CD14-positive monocyte (primary cell): ENCODE data around the gene GASK1A. TPM values are rescaled to one million over a fixed set of nuclear protein-coding genes. Genes with fewer than 3 reads are reported as not detected.

Source experiments
- DNase-seq, 3 donors: peaks; one replicate each; pipeline ENCODE4 v3.0.0-alpha.2; 2011 to 2022
- H2AFZ ChIP-seq: 2 replicates; pipeline ENCODE4 v1.6.0; 2012; ENCODE audit warnings: mild to moderate bottlenecking, low read depth, low read length, inconsistent platforms; ENCODE audit not compliant: insufficient read depth, poor library complexity, severe bottlenecking
- H3K27ac ChIP-seq, 2 donors: 1 replicate in 1 of 2; 2 replicates in 1 of 2; pipeline ENCODE4 v1.5.1; 2012 to 2013; ENCODE audit warnings: low read length in 2 of 2, control low read depth in 1 of 2, inconsistent platforms in 1 of 2, low read depth in 1 of 2, mild to moderate bottlenecking in 1 of 2
- H3K27me3 ChIP-seq, 2 donors: one replicate each; pipeline versions ENCODE4 v1.6.0 to v1.6.1; 2011 to 2013; ENCODE audit warnings: low read length in 2 of 2; ENCODE audit not compliant: control insufficient read depth in 2 of 2, insufficient read depth in 2 of 2
- H3K36me3 ChIP-seq, 2 donors: replicated peaks in 1 of 2; 1 replicate in 1 of 2; 2 replicates in 1 of 2; pipeline versions ENCODE4 v1.5.1 to v1.6.1; 2012 to 2013; ENCODE audit warnings: low read length in 2 of 2, control low read depth in 1 of 2, inconsistent platforms in 1 of 2, mild to moderate bottlenecking in 1 of 2; ENCODE audit not compliant: insufficient read depth in 2 of 2, control insufficient read depth in 1 of 2
- H3K4me1 ChIP-seq, 2 donors: 1 replicate in 1 of 2; 2 replicates in 1 of 2; pipeline versions ENCODE4 v1.5.1 to v1.6.1; 2012 to 2013; ENCODE audit warnings: low read length in 2 of 2, control low read depth in 1 of 2, inconsistent platforms in 1 of 2, mild to moderate bottlenecking in 1 of 2, moderate library complexity in 1 of 2; ENCODE audit not compliant: insufficient read depth in 2 of 2, control insufficient read depth in 1 of 2
- H3K4me2 ChIP-seq: replicated peaks from 2 replicates; pipeline ENCODE3; 2012; ENCODE audit warnings: low read length, moderate library complexity, mild to moderate bottlenecking; ENCODE audit not compliant: poor library complexity, severe bottlenecking; ENCODE audit errors: extremely low read depth
- H3K4me3 ChIP-seq, 3 experiments: fragments of 200-600 bp in 1 of 3; sonication (generic) in 1 of 3; replicated peaks in 1 of 3; 1 replicate in 2 of 3; 2 replicates in 1 of 3; pipeline ENCODE4 v1.5.1; 2011 to 2013; ENCODE audit warnings: low read length in 3 of 3, mild to moderate bottlenecking in 3 of 3, control low read depth in 2 of 3, low read depth in 2 of 3, inconsistent platforms in 1 of 3, moderate library complexity in 1 of 3
- H3K79me2 ChIP-seq: 2 replicates; pipeline ENCODE4 v1.6.0; 2012; ENCODE audit warnings: mild to moderate bottlenecking, control low read depth, inconsistent platforms, low read length, moderate library complexity; ENCODE audit not compliant: insufficient read depth
- H3K9ac ChIP-seq: 2 replicates; pipeline ENCODE4 v1.6.0; 2017; ENCODE audit warnings: low read length, mild to moderate bottlenecking; ENCODE audit not compliant: insufficient read depth, poor library complexity, severe bottlenecking
- H3K9me3 ChIP-seq, 2 donors: replicated peaks in 1 of 2; 1 replicate in 1 of 2; 2 replicates in 1 of 2; pipeline versions ENCODE4 v1.5.1 to v1.6.1; 2012 to 2013; ENCODE audit warnings: low read length in 2 of 2, control low read depth in 1 of 2; ENCODE audit not compliant: control insufficient read depth in 1 of 2, insufficient read depth in 1 of 2
- H4K20me1 ChIP-seq: 2 replicates; pipeline ENCODE4 v1.6.0; 2012; ENCODE audit warnings: mild to moderate bottlenecking, low read length, control low read depth, moderate library complexity; ENCODE audit not compliant: insufficient read depth
- H3K27ac Mint-ChIP-seq, 7 donors: one replicate each; pipeline ENCODE4 v1.8.0; 2020; ENCODE audit warnings: mild to moderate bottlenecking in 7 of 7, mixed read lengths in 7 of 7, moderate library complexity in 6 of 7, inconsistent platforms in 2 of 7
- H3K27me3 Mint-ChIP-seq, 3 donors: one replicate each; pipeline ENCODE4 v1.8.0; 2021 to 2022; ENCODE audit warnings: low read depth in 3 of 3, mild to moderate bottlenecking in 3 of 3, mixed read lengths in 3 of 3, moderate library complexity in 3 of 3, inconsistent platforms in 1 of 3
- H3K36me3 Mint-ChIP-seq, 2 donors: one replicate each; pipeline ENCODE4 v1.8.0; 2020; ENCODE audit warnings: mixed read lengths in 2 of 2, inconsistent platforms in 1 of 2, mild to moderate bottlenecking in 1 of 2
- H3K4me1 Mint-ChIP-seq: one replicate; pipeline ENCODE4 v1.8.0; 2020; ENCODE audit warnings: mild to moderate bottlenecking, mixed read lengths
- H3K4me3 Mint-ChIP-seq, 2 donors: one replicate each; pipeline ENCODE4 v1.8.0; 2020; ENCODE audit warnings: mild to moderate bottlenecking in 2 of 2, mixed read lengths in 2 of 2, moderate library complexity in 1 of 2
- H3K9me3 Mint-ChIP-seq, 7 donors: one replicate each; pipeline ENCODE4 v1.8.0; 2020 to 2022; ENCODE audit warnings: mixed read lengths in 7 of 7, mild to moderate bottlenecking in 6 of 7, moderate library complexity in 6 of 7, inconsistent platforms in 2 of 7
- WGBS: methylation state at CpG from one replicate; pipeline ENCODE4 v1.1.5; 2013; ENCODE audit warnings: missing lambda C conversion rate; ENCODE audit not compliant: insufficient coverage; 5-methylcytosine and 5-hydroxymethylcytosine counted together
- intact Hi-C, 2 donors: fragments of 100-400 bp; cut with micrococcal nuclease; formaldehyde crosslinking; loops; one replicate each; pipeline versions ENCODE4 v1.15.0 to v1.15.1; 2023
- polyA plus RNA-seq, 3 donors: library from polyadenylated mRNA; depleted of rRNA in 1 of 3; unstranded in 2 of 3; stranded (reverse) in 1 of 3; fragments of 300-500 nt in 2 of 3; fragments of >200 nt in 1 of 3; fragmentation: Illumina TruSeq in 2 of 3; gene quantifications; 1 replicate in 2 of 3; 2 replicates in 1 of 3; pipeline ENCODE4 v1.2.3, GENCODE V29; 2012 to 2021
- TF ChIP-seq, protein P1 (sequence below): fragments of 200-600 bp; IDR thresholded peaks from one replicate; pipeline ENCODE4 v1.8.0; 2022; ENCODE audit warnings: antibody characterized with exemption, mild to moderate bottlenecking

Gene GASK1A
- polyA plus RNA-seq, 3 donors, result 0.13 TPM; not detected in 2

DNA sequence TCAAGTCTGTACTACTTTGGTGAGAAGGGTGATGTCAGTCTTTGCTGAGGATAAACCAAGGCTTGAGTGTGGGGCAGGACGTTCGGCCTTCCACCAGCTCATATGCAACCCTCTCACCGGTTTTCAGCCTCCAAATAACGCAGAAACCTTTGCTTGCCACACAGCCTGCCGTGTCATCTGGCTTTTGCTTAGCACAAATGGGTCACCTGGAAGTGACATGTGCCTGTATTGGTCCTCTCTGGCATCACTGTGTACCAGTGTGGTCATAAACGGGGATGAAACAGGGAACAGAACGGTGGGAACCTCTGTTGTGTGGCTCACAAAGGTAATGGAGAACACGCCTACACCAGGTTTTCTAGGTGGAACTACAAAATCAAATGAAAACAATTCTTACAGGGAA lies 119.7 kb downstream of the GASK1A start:
- Histone ChIP-seq H2AFZ (no peak overlapping the region), H3K9me3 (no peaks in the 10 kb centered on the region), H3K27ac (no peak overlapping the region), H3K4me3 (no peak overlapping the region), H3K36me3 (no peaks in the 10 kb centered on the region), H3K4me2 (no peak overlapping the region), H4K20me1 (no peaks in the 10 kb centered on the region), H3K4me1 (no peaks in the 10 kb centered on the region), H3K27me3 (no peaks in the 10 kb centered on the region), H3K79me2 (no peaks in the 10 kb centered on the region), H3K9ac (no peak overlapping the region)
- Mint-ChIP-seq H3K27me3 (peaks cover 0 to 4% (median 2%) of the 10 kb centered on the region in 3 donors), H3K36me3 (no peaks in the 10 kb centered on the region), H3K9me3 (no peaks in the 10 kb centered on the region), H3K27ac (no peak overlapping the region), H3K4me1 (no peaks in the 10 kb centered on the region), H3K4me3 (no peak overlapping the region)
- WGBS, result 98% methylated on average over 6 of the region's 8 CpGs
- intact Hi-C loops, result no loop called here
- TF ChIP-seq, protein P1, sequence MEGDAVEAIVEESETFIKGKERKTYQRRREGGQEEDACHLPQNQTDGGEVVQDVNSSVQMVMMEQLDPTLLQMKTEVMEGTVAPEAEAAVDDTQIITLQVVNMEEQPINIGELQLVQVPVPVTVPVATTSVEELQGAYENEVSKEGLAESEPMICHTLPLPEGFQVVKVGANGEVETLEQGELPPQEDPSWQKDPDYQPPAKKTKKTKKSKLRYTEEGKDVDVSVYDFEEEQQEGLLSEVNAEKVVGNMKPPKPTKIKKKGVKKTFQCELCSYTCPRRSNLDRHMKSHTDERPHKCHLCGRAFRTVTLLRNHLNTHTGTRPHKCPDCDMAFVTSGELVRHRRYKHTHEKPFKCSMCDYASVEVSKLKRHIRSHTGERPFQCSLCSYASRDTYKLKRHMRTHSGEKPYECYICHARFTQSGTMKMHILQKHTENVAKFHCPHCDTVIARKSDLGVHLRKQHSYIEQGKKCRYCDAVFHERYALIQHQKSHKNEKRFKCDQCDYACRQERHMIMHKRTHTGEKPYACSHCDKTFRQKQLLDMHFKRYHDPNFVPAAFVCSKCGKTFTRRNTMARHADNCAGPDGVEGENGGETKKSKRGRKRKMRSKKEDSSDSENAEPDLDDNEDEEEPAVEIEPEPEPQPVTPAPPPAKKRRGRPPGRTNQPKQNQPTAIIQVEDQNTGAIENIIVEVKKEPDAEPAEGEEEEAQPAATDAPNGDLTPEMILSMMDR, result no peak
- no peak for DNase-seq

DNA sequence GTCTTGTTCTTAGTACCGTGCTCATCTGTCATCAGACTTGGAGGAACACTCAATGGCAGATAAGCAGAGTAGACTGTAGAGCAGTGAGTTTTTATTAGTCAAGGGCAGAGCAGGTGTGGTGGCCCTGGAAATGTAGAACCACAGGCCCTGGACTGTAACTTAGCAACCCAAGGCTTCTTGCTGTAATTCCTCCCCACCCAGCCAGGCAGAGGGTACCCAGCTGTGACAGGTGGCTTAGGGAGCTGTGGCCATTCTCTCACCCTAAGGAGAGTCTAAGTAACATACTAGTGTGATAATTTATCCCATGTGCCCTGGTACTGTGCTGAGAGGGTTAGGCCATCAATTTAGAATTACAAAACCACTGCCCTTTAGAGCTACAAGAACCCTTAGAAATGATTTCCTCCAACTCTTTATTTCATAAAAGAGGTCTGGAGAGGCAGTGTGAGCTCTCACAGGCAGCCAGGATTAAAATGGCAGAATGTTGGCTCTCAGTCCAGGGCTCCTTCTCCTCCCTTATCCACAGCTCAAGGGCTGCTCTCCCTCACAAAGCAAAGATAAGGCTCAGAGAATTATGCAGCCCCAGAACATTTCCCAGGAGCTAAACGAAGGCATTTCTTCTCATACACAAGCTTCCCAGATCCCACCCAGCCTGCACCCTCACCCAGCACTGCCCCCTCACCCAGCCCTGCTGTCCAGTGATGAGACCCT lies 123.8 kb downstream of the GASK1A start:
- Histone ChIP-seq H3K9ac (no peak overlapping the region), H4K20me1 (no peaks in the 10 kb centered on the region), H3K27ac (no peak overlapping the region), H3K4me2 (no peak overlapping the region), H2AFZ (no peak overlapping the region), H3K27me3 (peaks cover 0 to 7% of the 10 kb centered on the region in 2 donors), H3K4me1 (peaks cover 9 to 14% of the 10 kb centered on the region in 2 donors), H3K4me3 (no peak overlapping the region), H3K79me2 (no peaks in the 10 kb centered on the region), H3K36me3 (no peaks in the 10 kb centered on the region), H3K9me3 (no peaks in the 10 kb centered on the region)
- Mint-ChIP-seq H3K27ac (peak overlapping the region in 1 of 7 donors; percentile 73), H3K9me3 (no peaks in the 10 kb centered on the region), H3K36me3 (no peaks in the 10 kb centered on the region), H3K27me3 (peaks cover 4 to 22% (median 13%) of the 10 kb centered on the region in 3 donors), H3K4me3 (no peak overlapping the region), H3K4me1 (peaks cover 15% of the 10 kb centered on the region)
- DNase-seq, result no peak
- TF ChIP-seq, protein P1, result no peak
- intact Hi-C loops, result no loop called here
- 100% methylated on average over 1 of the region's 2 CpGs for WGBS
